ENCODE measurements around the gene STK24. TPM values are rescaled to one million over a fixed set of nuclear protein-coding genes. Genes with fewer than 3 reads are reported as not detected.

Gene STK24
- total and polyA plus RNA-seq, 2 of the 8 experiments (the other 6 are each of a cell fraction or from before 2014, with no cell fraction given), result 62.8 to 143 TPM

GRCh38 chr13:98585946-98586345, 9.0 kb upstream of the STK24 start:
- H3K18ac ChIP-seq (ENCODE audit: extremely low read depth, low read length), result no peak overlapping the region
- H3K4me3 ChIP-seq (ENCODE audit: extremely low read depth in 1 of 4, insufficient read depth in 2 of 4, low read depth in 3 of 4, low read length in 4 of 4), result no peak overlapping the region
- no peak overlapping the region for H2AFZ ChIP-seq (ENCODE audit: low read length)
- no peak overlapping the region for H4K5ac ChIP-seq (ENCODE audit: insufficient read length, low read depth, low read length)
- ChIA-PET CTCF (ENCODE audit: partially characterized antibody) (interaction anchor here (1.3 to 7.6 kb wide), 3 partner anchors 13 to 119 kb away, joined by 4 to 37 read pairs (median 5); no protein-coding TSS in a partner anchor), POLR2A (ENCODE audit: partially characterized antibody) (interaction anchor here (1.7 kb wide), 1 partner anchor 10 kb away, joined by 3 read pairs; no protein-coding TSS in a partner anchor)
- H2BK5ac ChIP-seq (ENCODE audit: low read depth, low read length), result no peak overlapping the region
- H3K14ac ChIP-seq (ENCODE audit: insufficient read length), result no peak overlapping the region
- no peaks in the 10 kb centered on the region for H3K23me2 ChIP-seq (ENCODE audit: low read depth, low read length)
- no peak for FAIRE-seq
- no peaks in the 10 kb centered on the region for H3K36me3 ChIP-seq (ENCODE audit: control insufficient read depth in 2 of 4, insufficient read depth in 4 of 4, low read length in 3 of 4)
- H2AK5ac ChIP-seq (ENCODE audit: low read depth, low read length), result no peak overlapping the region
- no peak overlapping the region for H3K4ac ChIP-seq (replicated peaks; ENCODE audit: insufficient read length, low read depth, low read length)
- H3K56ac ChIP-seq (replicated peaks; ENCODE audit: insufficient read length, low read depth, low read length), result no peak overlapping the region
- no peak overlapping the region for H3K4me2 ChIP-seq (ENCODE audit: insufficient read depth in 1 of 2, low read depth in 2 of 2, low read length in 2 of 2)
- no peak overlapping the region for H2BK12ac ChIP-seq (ENCODE audit: low read depth, low read length)
- H4K8ac ChIP-seq (ENCODE audit: extremely low read depth, insufficient read depth, low read length), result no peak overlapping the region
- no peak overlapping the region for H3K27ac ChIP-seq (ENCODE audit: low read depth, low read length)
- no peaks in the 10 kb centered on the region for H3K79me1 ChIP-seq (ENCODE audit: low read depth, low read length)
- H3K23ac ChIP-seq (ENCODE audit: insufficient read length), result no peak overlapping the region
- no peak overlapping the region for H2BK20ac ChIP-seq (ENCODE audit: low read length)
- 80% methylated on average over 3 of the region's 3 CpGs; no CpG with 5 or more reads in 1 of the 2 experiments for WGBS, 2 experiments (ENCODE audit: extremely low coverage in 1 of 2, insufficient coverage in 1 of 2, insufficient read length in 1 of 2, insufficient replicate concordance in 2 of 2, low coverage in 1 of 2, low lambda C conversion rate in 2 of 2, missing lambda C conversion rate in 1 of 2)
- H4K20me1 ChIP-seq (replicated peaks in 1 of 2; ENCODE audit: control insufficient read depth in 1 of 2, insufficient read depth in 2 of 2, low read length in 2 of 2), result no peaks in the 10 kb centered on the region
- H2BK120ac ChIP-seq (replicated peaks; ENCODE audit: low read depth, low read length), result no peak overlapping the region
- no peak overlapping the region for H4K91ac ChIP-seq (replicated peaks; ENCODE audit: insufficient read length, low read length)
- no peak overlapping the region for H2BK15ac ChIP-seq (ENCODE audit: low read length)
- H3K27me3 ChIP-seq (replicated peaks in 1 of 4; ENCODE audit: control insufficient read depth in 3 of 4, extremely low read depth in 1 of 4, insufficient read depth in 3 of 4, low read length in 3 of 4), result no peaks in the 10 kb centered on the region
- peaks cover 0 to 2% (median 1%) of the 10 kb centered on the region in 4 experiments; a peak in 1 of 7 replicates for H3K4me1 ChIP-seq (replicated peaks in 1 of 4; ENCODE audit: control insufficient read depth in 3 of 4, insufficient read depth in 4 of 4, low read length in 3 of 4)
- no peak overlapping the region for H3K9ac ChIP-seq (replicated peaks in 1 of 4; ENCODE audit: extremely low read depth in 1 of 4, low read depth in 3 of 4, low read length in 3 of 4)
- H3K79me2 ChIP-seq (ENCODE audit: control insufficient read depth in 1 of 2, insufficient read depth in 2 of 2, low read length in 2 of 2), result no peaks in the 10 kb centered on the region
- DNase-seq (ENCODE audit: low read depth in 1 of 2, low spot score in 2 of 2), result no peak
- no peaks in the 10 kb centered on the region for H3K9me3 ChIP-seq (ENCODE audit: insufficient read depth in 2 of 2, low read depth in 1 of 2, low read length in 1 of 2)
- TF ChIP-seq POLR2A (IDR thresholded peaks at IDR 0.05; ENCODE audit: control extremely low read depth in 1 of 2, low read depth in 2 of 2, low read length in 2 of 2) (no peak), EP300 (IDR thresholded peaks at IDR 0.05; ENCODE audit: borderline replicate concordance in 1 of 2, low read depth in 2 of 2, low read length in 2 of 2) (no peak), MAFK (IDR thresholded peaks at IDR 0.05; ENCODE audit: low read depth, low read length) (no peak), NRF1 (IDR thresholded peaks at IDR 0.05; ENCODE audit: low read depth, low read length) (no peak), RAD21 (IDR thresholded peaks at IDR 0.05 in 1 of 2, conservative IDR thresholded peaks at IDR 0.05 in 1 of 2; ENCODE audit: low read depth in 2 of 2, low read length in 2 of 2) (no peak), HDAC2 (IDR thresholded peaks at IDR 0.05; ENCODE audit: borderline replicate concordance in 1 of 2, low read depth in 2 of 2, low read length in 2 of 2) (no peak), EGR1 (IDR thresholded peaks at IDR 0.05; ENCODE audit: borderline replicate concordance, low read depth, low read length) (no peak), GTF2F1 (IDR thresholded peaks at IDR 0.05; ENCODE audit: borderline replicate concordance, low read depth, low read length) (no peak), GABPA (IDR thresholded peaks at IDR 0.05; ENCODE audit: borderline replicate concordance, insufficient read depth, low read length) (no peak), HDAC6 (IDR thresholded peaks at IDR 0.05; ENCODE audit: low read depth, low read length) (no peak), CBX5 (IDR thresholded peaks at IDR 0.05; ENCODE audit: low read depth, low read length) (no peak), SIN3A (conservative IDR thresholded peaks at IDR 0.05 in 1 of 2, IDR thresholded peaks at IDR 0.05 in 1 of 2; ENCODE audit: low read depth in 1 of 2, low read length in 2 of 2) (no peak), KDM4A (IDR thresholded peaks at IDR 0.05; ENCODE audit: low read depth, low read length, severe bottlenecking) (no peak)
